Astrocyte (in vitro differentiated cells and primary cell): ENCODE measurements around the gene TDP1. TPM values are rescaled to one million over a fixed set of nuclear protein-coding genes. Genes with fewer than 3 reads are reported as not detected.

Source experiments
- DNase-seq: peaks from one replicate; pipeline ENCODE4 v3.0.0-alpha.2; 2010; ENCODE audit warnings: low read depth
- FAIRE-seq: peaks from 2 replicates; lab custom pipeline; 2011; peaks lifted over from hg19 to GRCh38; lab: Jason Lieb, UNC
- H2AFZ ChIP-seq: 2 replicates; pipeline ENCODE4 v1.6.0; 2012; ENCODE audit warnings: low read depth, low read length, inconsistent platforms
- H3K27ac ChIP-seq: 2 replicates; pipeline ENCODE4 v1.5.1; 2011; ENCODE audit warnings: low read depth, low read length, inconsistent platforms
- H3K27me3 ChIP-seq: 2 replicates; pipeline ENCODE4 v1.6.0; 2011; ENCODE audit warnings: low read length, inconsistent platforms; ENCODE audit not compliant: insufficient read depth
- H3K36me3 ChIP-seq: 2 replicates; pipeline ENCODE4 v1.5.1; 2011; ENCODE audit warnings: low read length, inconsistent platforms; ENCODE audit not compliant: insufficient read depth
- H3K4me1 ChIP-seq: 2 replicates; pipeline ENCODE4 v1.5.1; 2011; ENCODE audit warnings: low read length, inconsistent platforms; ENCODE audit not compliant: insufficient read depth
- H3K4me2 ChIP-seq: 2 replicates; pipeline ENCODE4 v1.6.0; 2012; ENCODE audit warnings: low read length, inconsistent platforms
- H3K4me3 ChIP-seq: 2 replicates; pipeline ENCODE4 v1.5.1; 2011; ENCODE audit warnings: low read depth, mild to moderate bottlenecking, low read length, inconsistent platforms; ENCODE audit not compliant: insufficient read depth
- H3K79me2 ChIP-seq: 2 replicates; pipeline ENCODE4 v1.6.0; 2012; ENCODE audit warnings: mild to moderate bottlenecking, low read length, inconsistent platforms; ENCODE audit not compliant: insufficient read depth
- H3K9ac ChIP-seq: 2 replicates; pipeline ENCODE4 v1.6.0; 2012; ENCODE audit warnings: mild to moderate bottlenecking, low read length, inconsistent platforms
- H3K9me3 ChIP-seq: 2 replicates; pipeline ENCODE4 v1.5.1; 2012; ENCODE audit warnings: low read depth, mild to moderate bottlenecking, low read length, inconsistent platforms; ENCODE audit not compliant: insufficient read depth
- H4K20me1 ChIP-seq: 2 replicates; pipeline ENCODE4 v1.6.0; 2012; ENCODE audit warnings: low read length, inconsistent platforms; ENCODE audit not compliant: insufficient read depth
- H3K27ac Mint-ChIP-seq: one replicate; pipeline ENCODE4 v1.8.0; 2021; ENCODE audit warnings: mild to moderate bottlenecking, mixed read lengths; ENCODE audit not compliant: unreplicated experiment
- H3K27me3 Mint-ChIP-seq: one replicate; pipeline ENCODE4 v1.8.0; 2021; ENCODE audit warnings: low read depth, mixed read lengths; ENCODE audit not compliant: unreplicated experiment
- H3K36me3 Mint-ChIP-seq: one replicate; pipeline ENCODE4 v1.8.0; 2021; ENCODE audit warnings: low read depth, mixed read lengths; ENCODE audit not compliant: unreplicated experiment
- H3K4me1 Mint-ChIP-seq: one replicate; pipeline ENCODE4 v1.8.0; 2021; ENCODE audit warnings: low read depth, mixed read lengths; ENCODE audit not compliant: unreplicated experiment
- H3K4me3 Mint-ChIP-seq: one replicate; pipeline ENCODE4 v1.8.0; 2021; ENCODE audit warnings: mild to moderate bottlenecking, moderate library complexity, mixed read lengths; ENCODE audit not compliant: unreplicated experiment
- H3K9me3 Mint-ChIP-seq: one replicate; pipeline ENCODE4 v1.8.0; 2021; ENCODE audit warnings: mild to moderate bottlenecking, mixed read lengths; ENCODE audit not compliant: unreplicated experiment
- EZH2 ChIP-seq: IDR thresholded peaks from 2 replicates; pipeline ENCODE4 v1.6.1; 2012; ENCODE audit warnings: mild to moderate bottlenecking, low read length, inconsistent platforms; ENCODE audit not compliant: insufficient read depth
- total RNA-seq: library from RNA; stranded (reverse); gene quantifications from 2 replicates; pipeline ENCODE4 v1.2.1, GENCODE V29; 2021
- TF ChIP-seq, protein P1 (sequence below): IDR thresholded peaks from 2 replicates; pipeline ENCODE4 v1.5.1; 2011; ENCODE audit warnings: low read depth, mild to moderate bottlenecking, inconsistent platforms, low read length, moderate library complexity; ENCODE audit not compliant: insufficient read depth

TDP1 gene
- total RNA-seq, 1 donor from 2014 or later = 17.0 TPM

DNA sequence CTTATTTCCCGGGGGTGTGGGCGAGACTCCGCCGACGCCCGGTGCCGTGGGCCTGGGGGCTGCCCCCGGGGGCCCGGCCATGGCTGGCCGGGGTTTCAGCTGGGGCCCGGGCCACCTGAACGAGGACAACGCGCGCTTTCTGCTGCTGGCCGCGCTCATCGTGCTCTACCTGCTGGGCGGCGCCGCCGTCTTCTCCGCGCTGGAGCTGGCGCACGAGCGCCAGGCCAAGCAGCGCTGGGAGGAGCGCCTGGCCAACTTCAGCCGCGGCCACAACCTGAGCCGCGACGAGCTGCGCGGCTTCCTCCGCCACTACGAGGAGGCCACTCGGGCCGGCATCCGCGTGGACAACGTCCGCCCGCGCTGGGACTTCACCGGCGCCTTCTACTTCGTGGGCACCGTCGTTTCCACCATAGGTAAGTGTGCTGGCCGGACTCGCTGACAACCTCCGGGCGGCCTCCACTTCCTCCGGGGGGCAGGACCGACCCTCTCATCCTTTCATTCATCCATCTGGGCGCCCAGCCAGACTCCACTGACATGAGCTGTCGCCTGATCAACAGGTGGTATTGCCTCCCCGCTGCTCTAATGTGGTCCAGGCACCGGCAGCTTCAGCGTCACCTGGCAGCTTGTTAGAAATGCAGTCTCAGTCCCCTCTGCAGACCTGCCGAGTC, 106.5 kb downstream of the TDP1 start:
- peak overlapping the region; percentile 71 for H3K27ac Mint-ChIP-seq
- Histone ChIP-seq H2AFZ (peak overlapping the region; percentile 74), H3K4me3 (peak overlapping the region; percentile 33), H4K20me1 (no peaks in the 10 kb centered on the region), H3K9ac (no peak overlapping the region), H3K36me3 (no peaks in the 10 kb centered on the region), H3K79me2 (no peaks in the 10 kb centered on the region), H3K27me3 (peaks cover 41% of the 10 kb centered on the region), H3K27ac (no peak overlapping the region), H3K4me2 (peak overlapping the region; percentile 82), H3K9me3 (no peaks in the 10 kb centered on the region), H3K4me1 (peaks cover 20% of the 10 kb centered on the region)
- H3K4me1 Mint-ChIP-seq = peaks cover 3% of the 10 kb centered on the region
- H3K36me3 Mint-ChIP-seq = no peaks in the 10 kb centered on the region
- H3K9me3 Mint-ChIP-seq = no peaks in the 10 kb centered on the region
- H3K4me3 Mint-ChIP-seq = peak overlapping the region; percentile 57
- DNase-seq (no peak), FAIRE-seq (no peak)
- TF ChIP-seq, protein P1, sequence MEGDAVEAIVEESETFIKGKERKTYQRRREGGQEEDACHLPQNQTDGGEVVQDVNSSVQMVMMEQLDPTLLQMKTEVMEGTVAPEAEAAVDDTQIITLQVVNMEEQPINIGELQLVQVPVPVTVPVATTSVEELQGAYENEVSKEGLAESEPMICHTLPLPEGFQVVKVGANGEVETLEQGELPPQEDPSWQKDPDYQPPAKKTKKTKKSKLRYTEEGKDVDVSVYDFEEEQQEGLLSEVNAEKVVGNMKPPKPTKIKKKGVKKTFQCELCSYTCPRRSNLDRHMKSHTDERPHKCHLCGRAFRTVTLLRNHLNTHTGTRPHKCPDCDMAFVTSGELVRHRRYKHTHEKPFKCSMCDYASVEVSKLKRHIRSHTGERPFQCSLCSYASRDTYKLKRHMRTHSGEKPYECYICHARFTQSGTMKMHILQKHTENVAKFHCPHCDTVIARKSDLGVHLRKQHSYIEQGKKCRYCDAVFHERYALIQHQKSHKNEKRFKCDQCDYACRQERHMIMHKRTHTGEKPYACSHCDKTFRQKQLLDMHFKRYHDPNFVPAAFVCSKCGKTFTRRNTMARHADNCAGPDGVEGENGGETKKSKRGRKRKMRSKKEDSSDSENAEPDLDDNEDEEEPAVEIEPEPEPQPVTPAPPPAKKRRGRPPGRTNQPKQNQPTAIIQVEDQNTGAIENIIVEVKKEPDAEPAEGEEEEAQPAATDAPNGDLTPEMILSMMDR = no peak
- TF ChIP-seq EZH2 = peak; percentile 95
- H3K27me3 Mint-ChIP-seq = peaks cover 47% of the 10 kb centered on the region

DNA sequence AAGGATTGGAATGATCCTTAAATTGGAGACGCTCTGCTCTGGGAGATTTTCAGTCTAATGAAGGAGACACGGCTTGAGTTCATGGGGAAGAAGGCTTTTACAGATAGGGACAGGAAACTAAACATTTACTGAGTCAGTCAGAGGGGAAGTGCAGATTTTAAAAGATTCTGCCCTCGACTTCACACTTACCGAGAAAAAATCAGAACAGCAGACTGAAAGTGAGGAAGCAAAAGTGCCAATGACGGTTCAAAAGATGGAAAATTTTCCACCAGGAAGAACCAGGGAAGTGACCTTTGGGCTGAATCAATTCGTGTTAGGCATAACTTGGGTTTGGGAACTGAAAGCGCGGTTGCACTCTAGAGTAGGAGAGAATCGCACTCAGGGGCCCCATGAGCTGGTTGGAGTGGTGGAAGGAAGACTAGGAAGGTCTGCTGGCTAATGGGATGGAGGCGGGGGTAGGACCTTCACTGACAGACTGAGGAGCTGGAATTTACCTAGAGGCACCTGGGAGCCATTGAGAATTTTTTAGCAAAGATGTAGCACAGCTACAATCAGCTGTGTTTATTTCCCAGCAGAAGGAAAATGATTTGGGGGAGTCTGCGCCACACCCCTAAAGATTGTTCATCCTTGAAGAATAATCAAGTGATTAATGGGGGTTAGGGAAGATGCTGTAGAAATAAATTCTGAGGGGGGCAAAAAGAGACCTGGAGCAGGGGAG, 107.3 kb downstream of the TDP1 start:
- peaks cover 20% of the 10 kb centered on the region for H3K4me1 ChIP-seq
- H4K20me1 ChIP-seq = no peaks in the 10 kb centered on the region
- peak overlapping the region; percentile 82 for H3K4me2 ChIP-seq
- no peak for TF ChIP-seq EZH2
- TF ChIP-seq, protein P1 = no peak
- no peak for DNase-seq
- no peak overlapping the region for H3K9ac ChIP-seq
- Mint-ChIP-seq H3K4me3 (peak overlapping the region; percentile 57), H3K4me1 (peaks cover 3% of the 10 kb centered on the region), H3K36me3 (no peaks in the 10 kb centered on the region), H3K27ac (peak overlapping the region; percentile 71), H3K9me3 (no peaks in the 10 kb centered on the region), H3K27me3 (peaks cover 47% of the 10 kb centered on the region)
- no peak overlapping the region for H3K27ac ChIP-seq
- H3K27me3 ChIP-seq = peaks cover 43% of the 10 kb centered on the region
- H2AFZ ChIP-seq = no peak overlapping the region
- no peak for FAIRE-seq
- H3K79me2 ChIP-seq = no peaks in the 10 kb centered on the region
- no peaks in the 10 kb centered on the region for H3K9me3 ChIP-seq
- no peak overlapping the region for H3K4me3 ChIP-seq
- no peaks in the 10 kb centered on the region for H3K36me3 ChIP-seq
